Measurements from ENCODE around the gene ZNF3.

Gene ZNF3

GRCh38 chr7:100119072-100119969 lies 37.8 kb upstream of the ZNF3 start, which contains the start of the genes CNPY4 and TAF6:
Gene CNPY4 (plus strand): TSS chr7:100119634. CDS start chr7:100119745, 111 bp downstream.
Gene TAF6 (minus strand): TSS chr7:100119358. CDS start chr7:100114209, 5,149 bp downstream.
- Mint-ChIP-seq H3K27me3 (no peaks in the 10 kb centered on the region), H3K4me1 (peaks cover 22% of the 10 kb centered on the region), H3K27ac (peak within 1 kb of the TSS; percentile 100), H3K4me3 (peak within 1 kb of the TSS; percentile 87 to 96), H3K9me3 (no peaks in the 10 kb centered on the region)
- DNase-seq (peak; percentile 93 to 94), ATAC-seq (peak; percentile 84)

GRCh38 chr7:100118388-100119071 lies 37.0 kb upstream of the ZNF3 start:
- peak overlapping the region; percentile 87 to 96 for H3K4me3 Mint-ChIP-seq
- ATAC-seq (no peak), DNase-seq (no peak)
- no peaks in the 10 kb centered on the region for H3K9me3 Mint-ChIP-seq
- H3K4me1 Mint-ChIP-seq: peaks cover 19% of the 10 kb centered on the region
- H3K27me3 Mint-ChIP-seq: no peaks in the 10 kb centered on the region
- peak overlapping the region; percentile 100 for H3K27ac Mint-ChIP-seq

- H3K4me1 Mint-ChIP-seq: peaks cover 15% of the 10 kb centered on the region
- H3K27ac Mint-ChIP-seq: no peak overlapping the region
- no peaks in the 10 kb centered on the region for H3K27me3 Mint-ChIP-seq
- no peaks in the 10 kb centered on the region for H3K9me3 Mint-ChIP-seq
- DNase-seq: no peak
- no peak overlapping the region for H3K4me3 Mint-ChIP-seq
- ATAC-seq: no peak
Observed at GRCh38 chr7:100115026-100115425, 33.5 kb upstream of the ZNF3 start.

GRCh38 chr7:100111914-100112313 lies 30.4 kb upstream of the ZNF3 start:
- H3K27ac Mint-ChIP-seq: no peak overlapping the region
- H3K4me3 Mint-ChIP-seq: no peak overlapping the region
- no peak for DNase-seq
- peaks cover 8% of the 10 kb centered on the region for H3K4me1 Mint-ChIP-seq
- no peak for ATAC-seq
- H3K9me3 Mint-ChIP-seq: no peaks in the 10 kb centered on the region
- H3K27me3 Mint-ChIP-seq: no peaks in the 10 kb centered on the region

- no peak overlapping the region for H3K4me3 Mint-ChIP-seq
- no peaks in the 10 kb centered on the region for H3K27me3 Mint-ChIP-seq
- ATAC-seq (no peak), DNase-seq (no peak)
- no peak overlapping the region for H3K27ac Mint-ChIP-seq
- no peaks in the 10 kb centered on the region for H3K9me3 Mint-ChIP-seq
- H3K4me1 Mint-ChIP-seq: peaks cover 10% of the 10 kb centered on the region
Observed at GRCh38 chr7:100111156-100111555, 29.6 kb upstream of the ZNF3 start.

- DNase-seq (no peak), ATAC-seq (no peak)
- Mint-ChIP-seq H3K9me3 (no peaks in the 10 kb centered on the region), H3K27ac (no peak overlapping the region), H3K4me3 (no peak overlapping the region), H3K4me1 (peaks cover 10% of the 10 kb centered on the region), H3K27me3 (no peaks in the 10 kb centered on the region)
Observed at GRCh38 chr7:100109521-100110163, 28.1 kb upstream of the ZNF3 start.

- no peak for ATAC-seq
- H3K4me1 Mint-ChIP-seq: peaks cover 17% of the 10 kb centered on the region
- no peak overlapping the region for H3K4me3 Mint-ChIP-seq
- H3K9me3 Mint-ChIP-seq: no peaks in the 10 kb centered on the region
- DNase-seq: no peak
- no peak overlapping the region for H3K27ac Mint-ChIP-seq
- H3K27me3 Mint-ChIP-seq: no peaks in the 10 kb centered on the region
Observed at GRCh38 chr7:100107890-100108289, 26.4 kb upstream of the ZNF3 start.

GRCh38 chr7:100107125-100107737 lies 25.7 kb upstream of the ZNF3 start:
- Mint-ChIP-seq H3K27me3 (no peaks in the 10 kb centered on the region), H3K4me1 (peaks cover 24% of the 10 kb centered on the region), H3K9me3 (no peaks in the 10 kb centered on the region), H3K27ac (no peak overlapping the region), H3K4me3 (no peak overlapping the region)
- ATAC-seq: no peak
- DNase-seq: no peak

- H3K27ac Mint-ChIP-seq: peak overlapping the region in 1 of 2 donors; percentile 85
- H3K9me3 Mint-ChIP-seq: no peaks in the 10 kb centered on the region
- ATAC-seq (no peak), DNase-seq (no peak)
- no peak overlapping the region for H3K4me3 Mint-ChIP-seq
- no peaks in the 10 kb centered on the region for H3K27me3 Mint-ChIP-seq
- peaks cover 25% of the 10 kb centered on the region for H3K4me1 Mint-ChIP-seq
Observed at GRCh38 chr7:100106633-100107032, 25.1 kb upstream of the ZNF3 start.

- no peak overlapping the region for H3K4me3 Mint-ChIP-seq
- H3K27me3 Mint-ChIP-seq: no peaks in the 10 kb centered on the region
- H3K27ac Mint-ChIP-seq: no peak overlapping the region
- no peaks in the 10 kb centered on the region for H3K9me3 Mint-ChIP-seq
- H3K4me1 Mint-ChIP-seq: peaks cover 27% of the 10 kb centered on the region
- DNase-seq: no peak
- ATAC-seq: no peak
Observed at GRCh38 chr7:100105534-100105933, 24.0 kb upstream of the ZNF3 start.

- no peak for ATAC-seq
- no peak overlapping the region for H3K27ac Mint-ChIP-seq
- H3K27me3 Mint-ChIP-seq: no peaks in the 10 kb centered on the region
- peak overlapping the region; percentile 94 to 95 for H3K4me3 Mint-ChIP-seq
- no peak for DNase-seq
- H3K4me1 Mint-ChIP-seq: peaks cover 51% of the 10 kb centered on the region
- no peaks in the 10 kb centered on the region for H3K9me3 Mint-ChIP-seq
Observed at GRCh38 chr7:100102950-100103840, 21.7 kb upstream of the ZNF3 start.

GRCh38 chr7:100101016-100101862 lies 19.7 kb upstream of the ZNF3 start, which contains the start of the genes AP4M1 and MCM7:
Gene AP4M1 (plus strand): TSS chr7:100101643. CDS start chr7:100101715, 72 bp downstream.
Gene MCM7 (minus strand): TSS chr7:100101397. CDS start chr7:100101294, 103 bp downstream.
- peak within 1 kb of the TSS; percentile 94 to 95 for H3K4me3 Mint-ChIP-seq
- peak within 1 kb of the TSS; percentile 97 to 100 for H3K27ac Mint-ChIP-seq
- H3K4me1 Mint-ChIP-seq: peaks cover 54% of the 10 kb centered on the region

GRCh38 chr7:100100420-100101015 lies 19.0 kb upstream of the ZNF3 start:
- Mint-ChIP-seq H3K9me3 (no peaks in the 10 kb centered on the region), H3K27me3 (no peaks in the 10 kb centered on the region), H3K4me3 (peak overlapping the region; percentile 94 to 95), H3K27ac (peak overlapping the region; percentile 97 to 100), H3K4me1 (peaks cover 61% of the 10 kb centered on the region)
- DNase-seq (peak; percentile 88 to 89), ATAC-seq (peak; percentile 83)

More at GRCh38 chr7:100101016-100101862, 19.7 kb upstream of the ZNF3 start, which contains the start of the genes AP4M1 and MCM7:
- peak; percentile 97 to 99 for DNase-seq
- Mint-ChIP-seq H3K27me3 (no peaks in the 10 kb centered on the region), H3K9me3 (no peaks in the 10 kb centered on the region)
- ATAC-seq: peak; percentile 93

Data from stimulated activated naive CD8-positive, alpha-beta T cell treated with anti-CD3 and anti-CD28 coated beads, Interleukin-15, amount 100 ng/mL, for 72 hours (primary cell).